Measurements from ENCODE around the gene SCYGR8.
"Not testable (repeated sequence)": the region's sequence is repeated elsewhere in the genome, so short reads cannot be mapped to it uniquely, and the experiment has no call there.

SCYGR8 gene

DNA sequence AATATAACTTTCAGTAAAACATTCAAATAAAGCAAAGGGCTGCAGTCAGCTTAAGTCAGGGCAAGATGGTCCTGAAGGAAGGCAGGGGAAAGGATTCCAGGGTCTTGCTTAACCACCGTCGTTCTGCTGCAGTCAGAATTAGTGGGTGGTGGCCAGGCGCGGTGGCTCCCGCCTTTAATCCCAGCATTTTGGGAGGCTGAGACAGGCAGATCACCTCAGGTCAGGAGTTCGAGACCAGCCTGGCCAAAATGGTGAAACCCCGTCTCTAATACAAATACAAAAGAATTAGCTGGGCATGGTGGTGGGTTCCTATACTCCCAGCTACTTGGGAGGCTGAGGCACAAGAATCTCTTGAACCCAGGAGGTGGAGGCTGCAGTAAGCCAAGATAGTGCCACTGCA is 34.7 kb upstream of the SCYGR8 start:
- no peak for DNase-seq (ENCODE audit: low read depth)
- H3K4me3 ChIP-seq (replicated peaks; ENCODE audit: low read depth, low read length) = no peak overlapping the region
- TF ChIP-seq, protein P1, sequence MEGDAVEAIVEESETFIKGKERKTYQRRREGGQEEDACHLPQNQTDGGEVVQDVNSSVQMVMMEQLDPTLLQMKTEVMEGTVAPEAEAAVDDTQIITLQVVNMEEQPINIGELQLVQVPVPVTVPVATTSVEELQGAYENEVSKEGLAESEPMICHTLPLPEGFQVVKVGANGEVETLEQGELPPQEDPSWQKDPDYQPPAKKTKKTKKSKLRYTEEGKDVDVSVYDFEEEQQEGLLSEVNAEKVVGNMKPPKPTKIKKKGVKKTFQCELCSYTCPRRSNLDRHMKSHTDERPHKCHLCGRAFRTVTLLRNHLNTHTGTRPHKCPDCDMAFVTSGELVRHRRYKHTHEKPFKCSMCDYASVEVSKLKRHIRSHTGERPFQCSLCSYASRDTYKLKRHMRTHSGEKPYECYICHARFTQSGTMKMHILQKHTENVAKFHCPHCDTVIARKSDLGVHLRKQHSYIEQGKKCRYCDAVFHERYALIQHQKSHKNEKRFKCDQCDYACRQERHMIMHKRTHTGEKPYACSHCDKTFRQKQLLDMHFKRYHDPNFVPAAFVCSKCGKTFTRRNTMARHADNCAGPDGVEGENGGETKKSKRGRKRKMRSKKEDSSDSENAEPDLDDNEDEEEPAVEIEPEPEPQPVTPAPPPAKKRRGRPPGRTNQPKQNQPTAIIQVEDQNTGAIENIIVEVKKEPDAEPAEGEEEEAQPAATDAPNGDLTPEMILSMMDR (IDR thresholded peaks at IDR 0.05; ENCODE audit: low read length, missing control alignments) = no peak

DNA sequence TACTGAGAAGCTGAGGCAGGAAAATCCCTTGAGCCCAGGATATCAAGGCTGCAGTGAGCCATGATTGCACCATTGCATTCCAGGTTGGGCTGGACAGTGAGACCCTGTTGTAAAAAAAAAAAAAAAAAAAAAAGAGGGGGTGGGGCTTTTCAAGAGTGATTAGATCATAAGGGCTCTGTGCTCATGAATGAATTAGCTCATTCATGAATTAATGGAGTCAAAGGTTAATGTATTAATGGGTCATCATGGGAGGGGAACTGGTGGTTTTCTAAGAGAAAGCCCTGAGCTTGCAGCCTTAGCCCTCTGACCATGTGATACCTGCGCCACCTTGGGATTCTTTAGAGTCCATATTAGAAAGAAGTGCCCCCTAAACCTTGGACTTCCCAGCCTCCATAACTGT is 32.4 kb upstream of the SCYGR8 start:
- TF ChIP-seq, protein P1 (IDR thresholded peaks at IDR 0.05; ENCODE audit: low read length, missing control alignments) = no peak
- H3K4me3 ChIP-seq (replicated peaks; ENCODE audit: low read depth, low read length) = no peak overlapping the region
- no peak for DNase-seq (ENCODE audit: low read depth)

DNA sequence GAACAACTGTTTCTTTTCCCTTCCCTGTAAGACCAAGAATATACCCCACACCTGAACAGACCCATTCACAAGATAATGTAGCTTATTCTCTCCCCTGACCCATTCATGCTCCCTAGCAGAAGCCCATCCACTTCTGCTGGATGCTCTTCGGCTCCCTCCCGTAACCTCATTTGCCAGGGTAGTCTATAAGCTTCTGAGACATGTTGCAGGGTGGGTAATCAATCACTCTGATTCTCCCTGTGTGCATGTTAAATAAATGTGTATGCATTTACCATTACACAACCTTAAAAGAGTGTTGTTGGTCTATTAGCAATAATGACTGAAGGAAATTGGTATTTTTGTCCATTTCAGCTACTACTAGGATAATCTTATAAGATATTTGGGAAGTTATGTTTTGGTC is 29.2 kb upstream of the SCYGR8 start:
- no peak for DNase-seq (ENCODE audit: low read depth)
- TF ChIP-seq, protein P1 (IDR thresholded peaks at IDR 0.05; ENCODE audit: low read length, missing control alignments) = no peak
- no peak overlapping the region for H3K4me3 ChIP-seq (replicated peaks; ENCODE audit: low read depth, low read length)

DNA sequence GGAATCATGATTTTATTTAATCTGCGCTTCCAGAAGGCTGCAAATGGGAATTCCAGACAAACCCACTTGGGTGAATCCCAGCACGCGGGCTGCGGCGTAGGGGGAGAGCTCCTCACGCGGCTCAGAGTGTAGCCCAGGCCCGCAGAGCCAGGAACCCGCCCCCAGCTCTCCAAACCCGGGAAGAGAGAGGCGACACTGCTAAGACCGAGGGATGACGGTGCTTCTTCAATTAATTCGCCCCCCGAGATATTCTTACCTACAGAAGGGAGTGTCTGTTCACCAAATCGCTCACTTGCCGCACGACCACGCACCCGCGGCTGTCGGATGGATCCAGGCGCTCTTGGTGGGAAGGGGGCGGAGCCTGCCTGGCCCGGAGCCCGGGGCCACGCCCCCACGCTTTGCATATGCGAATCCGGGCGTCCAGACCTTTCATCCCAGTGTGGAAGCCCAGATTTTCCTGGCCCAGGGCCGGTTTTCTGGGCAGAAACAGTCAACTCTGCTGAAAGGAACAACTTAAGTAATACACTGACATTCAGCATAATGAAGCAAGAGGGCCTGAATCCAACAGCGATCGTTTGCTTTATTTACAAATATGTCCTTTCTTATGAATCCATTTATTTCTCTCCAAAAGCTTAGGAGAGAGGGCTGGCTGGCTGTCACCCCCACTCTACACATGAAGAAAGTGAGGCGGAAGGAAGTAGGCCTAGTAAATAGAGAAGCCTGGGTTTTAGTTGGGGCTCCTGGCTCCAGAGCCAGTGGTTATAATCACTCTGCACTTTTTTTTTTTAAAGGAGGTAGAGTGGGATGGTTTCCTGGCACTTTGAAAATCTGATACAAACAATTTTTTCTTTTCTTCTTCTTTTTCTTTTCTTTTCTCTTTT is 27.8 kb upstream of the SCYGR8 start, which contains the start of gene SLC19A3:
Gene SLC19A3, minus strand, starts transcription at position 342 of the 881 bp plus-strand sequence. CDS start 15,710 bp downstream, outside the sequence.
- peak within 1 kb of the TSS; percentile 61 for H3K4me3 ChIP-seq (replicated peaks; ENCODE audit: low read depth, low read length)
- TF ChIP-seq, protein P1 (IDR thresholded peaks at IDR 0.05; ENCODE audit: low read length, missing control alignments) = no peak
- peak; percentile 96 for DNase-seq (ENCODE audit: low read depth)

DNA sequence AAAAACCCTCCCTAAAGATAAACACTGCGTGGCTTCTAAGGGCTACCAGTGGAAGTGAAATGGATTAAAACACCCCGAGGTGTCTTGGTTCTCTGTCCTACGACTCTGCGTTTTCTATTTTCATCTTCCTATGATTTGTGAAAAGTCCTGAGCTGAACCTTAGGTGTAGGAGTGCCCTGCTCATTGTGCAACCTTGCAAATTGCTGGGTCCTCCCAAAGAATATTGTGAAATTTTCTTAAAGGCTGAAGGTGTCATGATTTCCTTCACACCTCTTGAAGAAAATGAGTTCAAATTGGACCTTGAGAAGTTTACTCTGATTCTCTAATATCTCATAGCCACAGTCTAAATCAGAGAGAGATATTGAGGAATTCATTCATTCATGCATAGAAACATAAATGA is 26.1 kb upstream of the SCYGR8 start:
- H3K4me3 ChIP-seq (replicated peaks; ENCODE audit: low read depth, low read length) = no peak overlapping the region
- DNase-seq (ENCODE audit: low read depth) = no peak
- TF ChIP-seq, protein P1 (IDR thresholded peaks at IDR 0.05; ENCODE audit: low read length, missing control alignments) = no peak

DNA sequence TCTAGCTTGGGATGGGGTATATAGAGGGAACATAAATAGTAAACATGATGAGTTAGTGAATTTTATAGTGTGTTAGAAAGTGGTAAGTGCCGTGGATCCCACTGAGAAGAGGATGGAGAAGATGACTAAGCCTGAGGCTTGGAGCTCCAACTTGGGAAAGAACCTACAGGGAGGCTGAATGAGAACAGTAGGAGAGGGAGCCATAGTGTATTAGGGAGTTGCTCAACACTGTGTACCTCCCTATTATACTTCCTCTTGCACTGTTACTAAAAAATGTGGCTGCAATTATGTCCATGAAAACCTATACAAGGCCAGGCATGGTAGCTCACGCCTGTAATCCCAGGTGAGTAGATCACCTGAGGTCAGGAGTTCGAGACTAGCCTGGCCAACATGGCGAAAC is 25.0 kb upstream of the SCYGR8 start:
- no peak overlapping the region for H3K4me3 ChIP-seq (replicated peaks; ENCODE audit: low read depth, low read length)
- DNase-seq (ENCODE audit: low read depth) = peak; percentile 39
- TF ChIP-seq, protein P1 (IDR thresholded peaks at IDR 0.05; ENCODE audit: low read length, missing control alignments) = no peak

DNA sequence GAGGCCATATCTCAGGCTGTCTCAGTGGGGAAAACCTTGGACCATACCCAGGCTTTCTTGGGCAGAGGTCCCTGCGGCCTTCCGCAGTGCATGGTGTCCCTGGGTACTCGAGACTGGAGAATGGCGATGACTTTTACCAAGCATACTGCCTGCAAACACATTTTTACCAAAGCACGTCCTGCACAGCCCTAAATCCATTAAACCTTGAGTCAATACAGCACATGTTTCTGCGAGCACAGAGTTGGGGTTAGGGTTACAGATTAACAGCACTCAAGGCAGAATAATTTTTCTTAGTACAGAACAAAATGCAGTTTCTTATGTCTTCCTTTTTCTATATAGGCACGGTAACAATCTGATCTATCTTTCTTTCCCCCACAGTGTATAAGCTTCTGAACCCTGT is 22.9 kb upstream of the SCYGR8 start:
- not testable (repeated sequence) for H3K4me3 ChIP-seq (replicated peaks; ENCODE audit: low read depth, low read length); DNase-seq (ENCODE audit: low read depth)
